SH-SY5Y (cell line): Measurements from ENCODE around the gene KIF1A.

Experiments used
- GATA2 ChIP-seq: IDR thresholded peaks from 2 replicates; pipeline ENCODE4 v1.6.1; 2011; ENCODE audit warnings: mild to moderate bottlenecking, low read depth, low read length
- GATA3 ChIP-seq: IDR thresholded peaks from 2 replicates; pipeline ENCODE4 v1.6.1; 2011; ENCODE audit warnings: low read depth, mild to moderate bottlenecking, low read length, moderate library complexity

DNA sequence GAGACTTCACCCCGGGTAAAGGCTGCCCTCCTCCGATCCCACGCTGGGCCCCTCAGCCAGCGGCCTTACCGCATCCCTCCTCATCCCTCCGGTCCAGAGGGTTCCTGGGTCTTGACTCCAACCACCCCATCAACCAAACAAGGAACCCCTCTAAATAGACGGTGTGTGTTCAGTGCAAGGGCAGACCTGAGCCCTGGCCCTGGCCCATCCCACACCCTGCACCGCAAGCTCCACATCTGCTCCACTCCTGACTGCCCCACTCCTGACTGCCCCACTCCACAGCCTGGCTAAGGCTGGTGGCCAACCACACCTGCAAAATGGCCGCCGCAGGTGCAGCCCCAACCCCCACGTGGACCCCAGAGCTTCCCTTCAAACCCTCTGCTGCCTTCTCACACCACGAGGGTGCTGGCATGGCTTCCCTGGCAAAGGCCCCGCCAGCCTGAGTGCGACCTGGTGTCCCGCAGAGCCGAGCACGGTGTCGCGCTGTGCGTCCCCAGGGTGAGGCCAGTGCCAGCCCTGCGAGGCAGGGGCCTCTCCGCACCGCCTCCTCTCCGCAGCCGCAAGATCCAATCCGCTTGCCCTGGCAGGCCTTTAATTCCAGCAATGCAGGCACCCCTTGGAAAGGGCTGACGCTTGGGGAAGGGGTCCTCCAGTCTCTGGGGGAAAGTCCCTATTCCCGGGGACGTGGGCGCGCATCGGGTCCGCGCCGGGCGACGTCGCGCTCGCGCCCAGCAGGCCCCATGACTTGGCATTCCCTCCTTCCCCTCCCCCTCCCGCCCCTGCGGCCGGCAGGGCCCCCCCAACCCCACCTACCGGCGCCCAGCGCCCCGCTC lies 1.5 kb downstream of the KIF1A start:
- TF ChIP-seq GATA2 (no peak), GATA3 (no peak)
